Measurements from ENCODE around the gene NUCB1.
A peak's percentile ranks its signal among the peaks of the same experiment; 100 is the strongest.
"Not testable (repeated sequence)": the region's sequence is repeated elsewhere in the genome, so short reads cannot be mapped to it uniquely, and the experiment has no call there.

Gene NUCB1

DNA sequence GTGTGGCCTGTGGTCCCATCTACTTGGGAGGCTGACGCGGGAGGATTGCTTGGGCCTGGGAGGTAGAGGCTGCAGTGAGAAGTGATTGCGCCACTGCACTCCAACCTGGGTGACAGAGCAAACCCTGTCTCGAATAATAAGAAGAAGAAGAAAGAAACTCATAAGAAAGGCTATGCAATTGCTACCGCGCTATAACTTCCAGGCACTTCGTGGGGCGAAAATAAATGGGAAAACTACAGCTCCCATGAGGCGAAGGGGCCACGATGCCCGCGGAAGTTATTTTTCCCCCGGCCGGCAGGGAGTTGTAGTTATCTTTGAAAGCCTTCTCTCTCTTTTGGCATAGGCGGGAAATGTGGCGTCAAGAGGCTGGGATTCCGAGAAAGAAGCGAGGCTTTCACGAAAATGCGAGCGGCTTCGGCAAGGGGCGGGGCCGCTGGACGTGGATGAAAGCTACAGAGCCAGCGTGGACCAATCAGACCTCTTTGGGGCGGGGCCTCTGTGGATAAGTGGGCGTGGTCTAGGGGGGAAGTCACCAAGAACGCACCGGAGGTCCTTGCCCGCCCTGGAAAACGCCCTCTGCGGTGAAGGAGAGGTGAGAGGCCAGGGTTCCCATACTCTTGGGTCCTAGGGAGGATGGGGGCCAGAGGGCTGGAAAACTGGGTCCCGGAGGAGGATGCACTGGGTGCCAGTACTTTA lies at the start of gene NUCB1:
Gene NUCB1, plus strand, starts transcription at position 532 of the 696 bp plus-strand sequence. CDS start 485 bp downstream, outside the sequence.
- peak; percentile 98 for DNase-seq (ENCODE audit: low read depth)

DNA sequence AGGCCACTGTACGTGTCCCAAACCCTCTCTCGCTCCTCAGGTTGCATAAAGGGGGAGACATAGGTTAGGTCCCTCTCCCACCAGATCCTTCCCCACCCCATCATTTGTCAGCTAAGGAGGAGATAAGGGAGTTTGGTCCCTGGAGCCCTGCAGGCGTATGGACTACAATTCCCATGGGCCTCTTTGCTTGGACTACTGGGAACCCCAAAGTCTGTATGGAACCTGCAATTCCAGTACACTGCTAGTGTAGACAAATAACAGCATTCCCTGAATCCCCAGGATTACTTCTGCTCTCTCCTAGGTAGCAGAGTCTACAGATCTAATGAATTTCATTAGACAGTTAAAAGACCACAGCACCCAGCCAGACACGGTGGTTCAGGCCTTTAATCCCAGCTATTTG lies 47.8 kb upstream of the NUCB1 start:
- no peak for DNase-seq (ENCODE audit: low read depth)

DNA sequence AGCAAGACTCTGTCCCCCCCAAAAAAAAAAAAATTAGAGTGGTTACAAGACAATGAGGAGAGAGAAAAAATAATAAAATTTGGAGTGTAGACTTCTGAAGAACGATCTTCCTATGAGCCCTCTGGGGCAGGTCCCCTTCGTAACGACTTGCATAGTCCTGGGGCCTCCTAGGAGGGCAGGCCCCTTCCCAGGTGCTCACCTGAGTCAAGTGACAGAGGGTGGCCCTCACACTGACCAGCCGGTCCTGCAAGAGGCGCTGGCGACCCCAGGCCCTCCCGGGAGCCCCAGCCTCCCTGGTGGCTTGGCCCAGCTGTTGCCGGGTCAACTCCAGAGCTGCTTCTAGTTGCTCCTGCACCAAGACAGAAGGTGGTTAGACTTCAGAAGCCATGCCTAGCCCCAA lies 46.6 kb upstream of the NUCB1 start:
- DNase-seq (ENCODE audit: low read depth): no peak

DNA sequence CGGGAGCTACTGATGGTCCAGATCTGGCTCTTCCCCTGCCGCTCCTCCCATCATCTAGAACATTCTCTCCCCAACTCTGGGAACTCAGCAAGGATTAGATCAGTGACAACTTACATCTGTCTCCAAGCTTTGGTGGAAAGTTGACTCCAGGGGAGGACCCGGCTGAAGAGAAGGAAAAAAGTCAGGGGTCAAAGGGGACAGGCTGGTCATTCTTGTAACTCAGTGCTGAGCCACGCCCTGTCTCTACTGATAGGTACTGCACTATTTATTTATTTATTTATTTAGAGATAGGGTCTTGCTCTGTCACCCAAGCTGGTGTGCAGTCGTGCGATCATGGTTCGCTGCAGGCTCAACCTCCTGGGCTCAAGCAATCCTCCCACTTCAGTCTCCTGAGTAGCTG lies 46.0 kb upstream of the NUCB1 start:
- no peak for DNase-seq (ENCODE audit: low read depth)

DNA sequence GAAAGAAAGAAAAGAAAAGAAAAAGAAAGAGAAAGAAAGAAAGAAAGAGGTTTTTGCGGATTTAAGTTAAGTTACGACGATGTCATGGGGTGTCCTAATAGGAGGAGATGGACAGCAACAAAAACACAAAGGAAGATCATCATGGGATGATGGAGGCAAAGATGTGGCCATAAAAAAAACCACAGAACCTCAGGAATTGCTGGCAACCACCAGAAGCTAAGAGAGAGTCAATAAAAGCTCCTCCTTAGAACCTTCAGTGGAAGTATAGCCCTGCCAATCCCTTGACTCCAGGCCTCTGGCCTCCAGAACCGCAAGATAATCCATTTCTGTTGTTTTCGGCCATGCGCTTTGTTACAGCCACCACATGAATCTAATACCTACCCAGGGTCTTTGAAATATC lies 43.2 kb upstream of the NUCB1 start:
- no peak for DNase-seq (ENCODE audit: low read depth)

DNA sequence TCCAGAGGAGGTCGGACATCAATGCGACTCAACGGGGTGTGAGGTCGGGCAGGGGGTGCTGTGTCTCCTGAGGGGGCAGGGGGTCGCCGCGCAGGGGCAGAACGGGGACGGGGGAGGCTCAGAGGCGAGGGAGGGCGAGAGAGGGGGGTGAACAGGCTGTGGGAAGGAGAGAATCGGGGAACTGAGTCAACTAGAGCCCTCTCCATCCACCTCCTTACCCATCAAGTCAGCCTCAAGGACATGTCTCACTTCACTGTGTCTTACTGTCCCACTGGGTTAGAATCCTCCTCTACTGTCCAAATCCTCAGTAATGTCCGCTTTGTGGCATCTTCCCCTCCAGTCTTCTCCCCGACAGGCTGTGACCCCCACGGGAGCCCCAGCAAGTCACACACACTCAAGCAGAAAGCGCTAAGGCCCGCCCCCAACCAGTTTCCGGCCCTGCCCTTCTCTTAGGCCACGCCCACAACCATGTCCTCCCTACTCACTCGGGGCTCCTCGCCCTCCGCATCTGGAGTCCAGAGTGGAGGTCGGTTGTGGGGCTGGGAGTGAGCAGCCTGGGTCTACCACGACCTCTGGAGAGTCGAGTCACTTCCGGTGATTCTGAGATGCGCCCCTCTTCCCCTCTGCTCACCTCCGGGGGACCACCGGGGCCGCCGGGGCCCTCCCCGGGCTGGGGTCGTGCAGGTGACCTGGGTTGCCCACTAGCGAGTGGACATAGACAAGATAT lies 41.0 kb upstream of the NUCB1 start:
- peak; percentile 74 for DNase-seq (ENCODE audit: low read depth)

DNA sequence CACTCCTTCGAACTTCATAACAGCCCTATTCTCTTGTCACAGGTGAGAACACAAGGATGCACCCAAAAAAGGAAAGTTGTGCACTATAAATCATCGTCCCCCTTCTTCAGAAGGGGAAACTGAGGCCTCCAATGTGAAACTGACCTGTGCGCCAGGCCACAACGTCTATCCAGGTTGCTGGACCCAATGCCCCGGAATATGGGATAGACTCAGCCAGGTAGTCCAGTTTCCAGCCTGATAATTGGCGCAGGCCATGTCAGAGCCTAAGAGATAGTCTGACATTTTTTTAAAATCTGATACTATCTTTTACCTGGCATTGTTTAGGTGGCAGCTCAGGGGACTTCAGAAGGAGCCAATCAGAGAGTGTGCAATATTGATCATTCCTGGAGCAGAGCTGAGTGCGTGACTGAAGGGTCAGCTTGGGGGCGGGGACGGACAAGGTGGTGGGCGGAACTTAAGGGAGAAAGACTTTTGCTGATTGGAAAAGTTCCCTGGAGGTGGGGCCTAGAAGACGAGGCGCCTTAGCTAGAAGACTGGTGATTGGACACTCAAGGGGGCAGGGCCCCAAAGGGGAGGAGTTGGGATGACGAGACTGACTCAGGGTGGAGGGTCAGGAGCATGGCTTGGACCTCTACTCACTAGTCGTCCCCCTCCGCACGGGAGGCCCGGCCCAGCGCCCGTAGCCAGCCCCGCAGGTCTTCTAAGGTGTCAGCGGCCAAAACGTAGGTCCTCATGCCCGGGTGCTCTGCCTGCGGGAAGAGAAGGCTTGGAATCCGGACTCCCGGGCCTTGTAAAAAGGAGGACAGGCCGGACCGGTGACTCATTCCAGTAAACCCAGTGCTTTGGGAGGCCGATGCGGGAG lies 40.2 kb upstream of the NUCB1 start:
- DNase-seq (ENCODE audit: low read depth): no peak

DNA sequence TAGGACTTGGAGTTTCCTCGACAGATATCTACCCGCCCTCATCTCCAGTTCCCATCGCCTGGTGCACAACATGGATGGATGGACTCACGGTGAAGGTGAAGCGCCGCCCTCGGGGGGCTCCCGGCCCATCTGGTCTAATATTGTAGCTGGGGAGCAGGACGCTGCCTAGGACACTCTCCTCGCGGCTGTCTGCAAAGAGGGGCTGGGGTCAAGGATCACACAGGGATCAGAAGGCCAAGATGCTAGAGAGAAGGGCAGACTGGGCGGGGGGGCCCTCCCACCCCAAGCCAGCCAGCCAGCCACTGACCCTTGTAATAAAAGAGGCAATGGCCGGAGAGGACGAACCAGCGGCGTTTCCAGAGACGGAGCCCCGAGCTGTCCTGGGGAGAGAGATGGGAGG lies 38.8 kb upstream of the NUCB1 start:
- no peak for DNase-seq (ENCODE audit: low read depth)

DNA sequence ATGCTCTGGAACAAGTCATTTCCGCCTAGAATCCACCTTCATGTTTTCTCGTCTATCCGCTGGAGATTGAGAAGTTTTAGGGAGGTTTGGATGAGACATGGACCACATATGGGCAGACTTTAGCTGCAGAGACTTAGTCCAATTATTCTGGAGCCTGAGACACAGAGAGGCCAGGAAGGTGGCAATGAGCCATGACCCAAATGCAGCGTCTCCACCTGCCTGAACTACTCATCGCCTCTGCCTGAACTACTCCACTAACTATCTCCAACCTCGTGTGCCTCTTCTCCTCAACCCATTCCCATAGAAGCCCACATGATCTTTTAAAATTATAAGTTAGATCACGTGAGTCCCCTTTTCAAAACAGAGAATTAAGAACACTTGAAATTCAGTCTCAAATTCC lies 37.3 kb upstream of the NUCB1 start:
- no peak for DNase-seq (ENCODE audit: low read depth)

DNA sequence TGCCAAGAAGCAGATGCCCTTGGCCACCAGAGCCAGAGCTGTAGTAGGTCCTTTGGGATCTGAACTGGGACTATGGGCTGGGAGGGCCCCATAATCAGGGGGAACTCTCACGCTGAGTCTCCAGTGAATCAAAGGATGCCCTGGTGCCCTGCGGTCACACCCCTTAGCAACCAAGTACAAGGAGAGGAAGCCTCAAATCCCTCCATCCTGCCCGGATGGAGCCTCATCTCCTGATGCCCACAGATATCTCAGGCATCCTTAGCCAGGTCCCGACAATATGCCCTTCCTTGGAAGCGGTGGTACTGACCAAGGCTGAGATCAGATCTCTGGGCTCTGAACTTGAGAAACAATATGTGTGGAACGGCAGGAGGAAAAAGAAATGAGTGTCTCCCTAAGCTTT lies 33.4 kb upstream of the NUCB1 start:
- no peak for DNase-seq (ENCODE audit: low read depth)

DNA sequence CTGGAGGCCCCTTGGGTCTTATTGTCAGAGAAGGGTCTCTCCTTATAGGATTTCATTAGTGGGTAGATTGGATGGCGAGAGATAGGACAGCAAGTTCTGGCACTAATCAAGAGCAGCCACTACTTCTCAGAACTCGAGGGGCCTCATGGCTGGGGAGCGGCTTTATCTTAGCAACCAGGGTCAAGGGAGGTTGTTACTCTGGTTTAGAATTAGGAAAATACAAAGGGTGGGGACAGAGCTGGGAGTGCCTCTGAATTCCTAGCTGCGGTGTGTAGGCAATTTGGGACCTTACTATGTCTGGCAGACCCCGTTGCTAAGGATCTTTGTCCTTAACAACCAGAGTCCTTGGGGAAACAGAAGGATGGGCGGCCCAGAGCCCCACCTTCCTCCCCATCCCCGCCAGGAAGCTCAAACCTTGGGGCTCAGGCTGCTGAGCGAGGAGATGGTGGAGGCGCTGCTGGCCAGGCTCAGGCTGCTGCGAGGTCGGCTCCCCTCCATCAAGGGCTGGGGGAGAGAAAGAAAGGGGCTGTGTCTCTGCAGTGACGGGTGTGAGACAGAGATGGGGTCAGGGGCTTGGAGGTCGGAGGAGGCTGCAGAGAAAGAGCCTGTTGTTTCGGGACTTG lies 32.9 kb upstream of the NUCB1 start:
- DNase-seq (ENCODE audit: low read depth): no peak

DNA sequence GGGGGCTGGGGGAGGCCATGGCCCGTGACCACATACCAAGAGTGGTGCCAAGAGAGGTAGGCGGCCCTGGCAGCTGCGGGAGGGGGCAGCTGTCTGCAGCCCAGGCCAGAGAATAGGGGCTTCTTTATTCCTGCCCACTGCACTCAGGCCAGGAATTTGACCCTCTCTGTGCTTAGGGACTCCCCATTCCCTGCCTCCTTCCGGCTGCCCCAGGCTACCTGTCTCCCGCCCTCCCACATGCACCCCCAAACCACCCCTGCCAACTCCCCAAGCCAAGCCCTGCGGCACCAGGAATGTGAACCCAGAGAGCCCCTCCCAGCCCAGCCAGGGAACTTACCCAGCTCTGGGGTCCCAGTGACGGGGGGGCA lies 32.4 kb upstream of the NUCB1 start:
- no peak for DNase-seq (ENCODE audit: low read depth)

DNA sequence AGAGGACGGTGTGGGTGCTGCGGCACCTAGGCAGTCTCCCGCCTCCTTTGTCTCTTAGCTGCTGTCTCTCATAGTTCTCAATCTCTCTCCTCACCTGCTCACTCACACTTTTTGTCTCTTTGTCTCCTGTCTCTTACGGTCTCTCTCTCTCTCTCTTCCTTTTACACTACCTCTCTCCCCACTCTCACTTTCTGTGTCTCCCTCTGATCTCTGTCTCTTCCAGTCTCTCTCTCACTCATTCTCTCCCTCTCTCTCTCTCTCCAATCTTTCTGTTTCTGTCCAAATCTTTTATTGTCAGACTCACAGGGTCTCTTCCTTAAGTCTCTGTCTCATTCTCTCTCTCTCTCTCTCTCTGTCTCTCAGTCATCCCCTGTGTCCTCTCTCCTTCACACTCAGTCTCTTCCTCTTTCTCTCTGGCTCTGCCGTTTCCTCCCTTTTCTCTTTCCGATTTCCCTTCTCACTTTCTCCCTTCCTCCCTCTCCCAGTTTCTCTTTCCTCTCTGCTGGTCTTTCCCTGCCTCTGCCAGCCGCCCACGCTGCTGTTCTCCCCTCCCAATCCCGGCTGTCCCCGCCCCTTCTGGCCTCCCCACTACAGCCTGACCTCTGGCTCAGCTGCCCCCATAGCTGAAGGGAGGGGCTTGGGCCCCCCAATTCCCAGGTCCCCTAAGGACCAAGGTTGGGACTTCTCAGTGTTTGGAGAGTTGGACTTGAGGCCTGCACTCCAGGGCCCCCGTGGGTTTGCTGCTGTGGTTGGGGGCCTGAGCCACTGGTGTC lies 31.8 kb upstream of the NUCB1 start, which contains the start of gene PLEKHA4:
Gene PLEKHA4, minus strand, starts transcription at position 504 of the 773 bp plus-strand sequence. CDS start 997 bp downstream, outside the sequence.
- no peak for DNase-seq (ENCODE audit: low read depth)

DNA sequence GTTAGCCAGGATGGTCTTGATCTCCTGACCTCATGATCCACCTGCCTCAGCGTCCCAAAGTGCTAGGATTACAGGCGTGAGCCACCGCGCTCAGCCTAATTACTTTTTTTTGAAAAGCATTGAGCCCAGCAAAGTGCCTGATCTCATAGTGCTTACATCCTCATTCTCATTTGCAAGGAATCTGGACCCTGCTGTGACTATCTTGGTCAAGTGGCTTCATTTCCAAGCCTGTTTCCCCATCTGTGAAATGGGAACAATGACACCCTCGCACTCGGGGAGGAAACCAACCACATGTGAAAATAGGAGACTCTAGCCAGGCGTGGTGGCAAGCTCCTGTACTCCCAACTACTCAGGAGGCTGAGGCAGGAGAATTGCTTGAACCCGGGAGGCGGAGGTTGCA lies 30.1 kb upstream of the NUCB1 start:
- no peak for DNase-seq (ENCODE audit: low read depth)

DNA sequence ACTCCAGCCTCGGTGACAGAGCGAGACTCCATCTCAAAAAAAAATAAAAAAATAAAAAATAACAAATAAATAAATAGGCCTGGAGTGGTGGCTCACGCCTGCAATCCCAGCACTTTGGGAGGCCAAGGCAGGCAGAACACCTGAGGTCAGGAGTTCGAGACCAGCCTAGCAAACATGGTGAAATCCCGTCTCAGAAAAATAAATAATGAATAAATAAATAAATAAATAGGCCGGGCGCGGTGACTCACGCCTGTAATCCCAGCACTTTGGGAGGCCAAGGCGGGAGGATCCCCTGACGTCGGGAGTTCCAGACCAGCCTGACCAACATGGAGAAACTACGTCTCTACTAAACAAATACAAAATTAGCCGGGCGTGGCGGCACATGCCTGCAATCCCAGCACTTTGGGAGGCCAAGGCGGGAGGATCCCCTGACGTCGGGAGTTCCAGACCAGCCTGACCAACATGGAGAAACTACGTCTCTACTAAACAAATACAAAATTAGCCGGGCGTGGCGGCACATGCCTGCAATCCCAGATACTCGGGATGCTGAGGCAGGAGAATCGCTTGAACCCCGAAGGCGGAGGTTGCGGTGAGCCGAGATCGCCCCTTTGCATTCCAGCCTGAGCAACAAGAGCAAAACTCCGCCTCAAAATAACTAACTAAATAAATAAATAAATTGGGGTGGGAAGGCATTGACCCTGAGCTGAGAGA lies 28.5 kb upstream of the NUCB1 start:
- DNase-seq (ENCODE audit: low read depth): not testable (repeated sequence)

DNA sequence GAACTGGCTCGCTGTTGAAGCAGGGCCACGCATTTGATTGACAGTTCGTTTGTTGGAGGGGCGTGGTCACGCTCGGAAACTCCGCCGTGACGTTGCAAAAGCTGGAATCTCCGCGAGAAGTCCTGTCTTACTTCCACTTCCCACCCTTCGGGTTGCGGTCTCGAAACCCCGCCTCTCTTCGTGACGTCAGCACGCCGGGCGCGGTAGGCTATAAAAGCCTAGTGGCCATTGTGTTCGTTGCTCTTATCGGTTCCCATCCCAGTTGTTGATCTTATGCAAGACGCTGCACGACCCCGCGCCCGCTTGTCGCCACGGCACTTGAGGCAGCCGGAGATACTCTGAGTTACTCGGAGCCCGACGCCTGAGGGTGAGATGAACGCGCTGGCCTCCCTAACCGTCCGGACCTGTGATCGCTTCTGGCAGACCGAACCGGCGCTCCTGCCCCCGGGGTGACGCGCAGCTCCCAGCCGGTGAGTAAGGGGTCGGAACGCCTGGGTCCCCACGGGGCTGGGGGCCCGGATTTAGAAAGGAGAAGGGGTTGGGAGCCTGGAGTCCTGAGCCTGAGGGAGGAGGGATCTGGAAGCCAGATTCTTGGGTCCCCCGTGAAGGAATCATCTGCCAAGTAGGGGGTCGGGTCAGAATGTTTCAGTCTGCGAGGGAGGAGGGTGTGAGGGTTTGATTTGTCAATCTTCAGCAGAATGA lies 27.8 kb upstream of the NUCB1 start, which contains the start of gene PPP1R15A:
Gene PPP1R15A, plus strand, starts transcription at position 240 of the 702 bp plus-strand sequence. CDS start 813 bp downstream, outside the sequence.
- DNase-seq (ENCODE audit: low read depth): peak; percentile 99

DNA sequence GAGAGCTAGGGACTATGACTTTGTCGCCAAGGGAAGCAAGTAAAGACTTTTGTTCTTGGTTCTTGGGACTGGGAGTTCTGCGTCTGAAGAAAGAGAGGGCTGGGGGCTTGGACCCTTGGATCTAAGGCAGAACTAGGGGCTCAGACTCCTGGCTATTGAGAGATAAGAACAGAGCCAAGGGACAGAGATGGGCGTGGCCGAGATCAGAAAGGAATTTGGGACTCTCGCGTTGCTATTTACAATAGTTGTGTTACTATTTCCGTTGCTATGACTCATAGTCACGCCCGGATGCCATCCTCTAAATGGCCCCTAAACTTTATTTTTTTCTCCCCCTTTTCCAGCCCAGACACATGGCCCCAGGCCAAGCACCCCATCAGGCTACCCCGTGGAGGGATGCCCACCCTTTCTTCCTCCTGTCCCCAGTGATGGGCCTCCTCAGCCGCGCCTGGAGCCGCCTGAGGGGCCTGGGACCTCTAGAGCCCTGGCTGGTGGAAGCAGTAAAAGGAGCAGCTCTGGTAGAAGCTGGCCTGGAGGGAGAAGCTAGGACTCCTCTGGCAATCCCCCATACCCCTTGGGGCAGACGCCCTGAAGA lies 27.1 kb upstream of the NUCB1 start:
- peak; percentile 61 for DNase-seq (ENCODE audit: low read depth)

DNA sequence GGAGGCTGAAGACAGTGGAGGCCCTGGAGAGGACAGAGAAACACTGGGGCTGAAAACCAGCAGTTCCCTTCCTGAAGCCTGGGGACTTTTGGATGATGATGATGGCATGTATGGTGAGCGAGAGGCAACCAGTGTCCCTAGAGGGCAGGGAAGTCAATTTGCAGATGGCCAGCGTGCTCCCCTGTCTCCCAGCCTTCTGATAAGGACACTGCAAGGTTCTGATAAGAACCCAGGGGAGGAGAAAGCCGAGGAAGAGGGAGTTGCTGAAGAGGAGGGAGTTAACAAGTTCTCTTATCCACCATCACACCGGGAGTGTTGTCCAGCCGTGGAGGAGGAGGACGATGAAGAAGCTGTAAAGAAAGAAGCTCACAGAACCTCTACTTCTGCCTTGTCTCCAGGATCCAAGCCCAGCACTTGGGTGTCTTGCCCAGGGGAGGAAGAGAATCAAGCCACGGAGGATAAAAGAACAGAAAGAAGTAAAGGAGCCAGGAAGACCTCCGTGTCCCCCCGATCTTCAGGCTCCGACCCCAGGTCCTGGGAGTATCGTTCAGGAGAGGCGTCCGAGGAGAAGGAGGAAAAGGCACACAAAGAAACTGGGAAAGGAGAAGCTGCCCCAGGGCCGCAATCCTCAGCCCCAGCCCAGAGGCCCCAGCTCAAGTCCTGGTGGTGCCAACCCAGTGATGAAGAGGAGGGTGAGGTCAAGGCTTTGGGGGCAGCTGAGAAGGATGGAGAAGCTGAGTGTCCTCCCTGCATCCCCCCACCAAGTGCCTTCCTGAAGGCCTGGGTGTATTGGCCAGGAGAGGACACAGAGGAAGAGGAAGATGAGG lies 26.4 kb upstream of the NUCB1 start:
- no peak for DNase-seq (ENCODE audit: low read depth)

Data from stimulated activated CD8-positive, alpha-beta memory T cell treated with anti-CD3 and anti-CD28 coated beads, Interleukin-12 subunit alpha, Interleukin-12 subunit beta, amount 100 ng/mL, for 1 hour (primary cell).